ENCODE data around the gene MS4A6E.
A peak's percentile ranks its signal among the peaks of the same experiment; 100 is the strongest.
"Not testable (repeated sequence)": the region's sequence is repeated elsewhere in the genome, so short reads cannot be mapped to it uniquely, and the experiment has no call there.

The MS4A6E gene

GRCh38 chr11:60326955-60327354 is at the start of gene MS4A6E:
MS4A6E (plus strand) TSS chr11:60327255; CDS start chr11:60334896, 7,641 bp downstream.
- H3K36me3 Mint-ChIP-seq (ENCODE audit: low read depth), result no peaks in the 10 kb centered on the region
- no peak within 1 kb of the TSS for H3K27ac Mint-ChIP-seq
- no peak within 1 kb of the TSS for H3K4me3 Mint-ChIP-seq
- peaks cover 12% of the 10 kb centered on the region for H3K9me3 Mint-ChIP-seq
- no peaks in the 10 kb centered on the region for H3K4me1 Mint-ChIP-seq
- no peaks in the 10 kb centered on the region for H3K27me3 Mint-ChIP-seq (ENCODE audit: low read depth)
- no peak for TF ChIP-seq CTCF (IDR thresholded peaks at IDR 0.05; ENCODE audit: unreplicated experiment in 3 of 3)

GRCh38 chr11:60280412-60280811 is 46.6 kb upstream of the MS4A6E start, which contains the start of gene MS4A4A:
MS4A4A (plus strand) TSS chr11:60280666; CDS start chr11:60280676, 10 bp downstream.
- H3K36me3 Mint-ChIP-seq (ENCODE audit: low read depth), result no peaks in the 10 kb centered on the region
- H3K9me3 Mint-ChIP-seq, result no peaks in the 10 kb centered on the region
- no peaks in the 10 kb centered on the region for H3K27me3 Mint-ChIP-seq (ENCODE audit: low read depth)
- TF ChIP-seq CTCF (IDR thresholded peaks at IDR 0.05; ENCODE audit: unreplicated experiment in 3 of 3), result no peak
- no peak within 1 kb of the TSS for H3K27ac Mint-ChIP-seq
- no peaks in the 10 kb centered on the region for H3K4me1 Mint-ChIP-seq
- H3K4me3 Mint-ChIP-seq, result no peak within 1 kb of the TSS

- no peak overlapping the region for H3K4me3 Mint-ChIP-seq
- H3K4me1 Mint-ChIP-seq, result no peaks in the 10 kb centered on the region
- no peaks in the 10 kb centered on the region for H3K9me3 Mint-ChIP-seq
- H3K36me3 Mint-ChIP-seq (ENCODE audit: low read depth), result no peaks in the 10 kb centered on the region
- no peak for TF ChIP-seq CTCF (IDR thresholded peaks at IDR 0.05; ENCODE audit: unreplicated experiment in 3 of 3)
- no peaks in the 10 kb centered on the region for H3K27me3 Mint-ChIP-seq (ENCODE audit: low read depth)
- no peak overlapping the region for H3K27ac Mint-ChIP-seq
Measured at GRCh38 chr11:60281485-60281884, 45.6 kb upstream of the MS4A6E start.

GRCh38 chr11:60282286-60282685 is 44.8 kb upstream of the MS4A6E start:
- H3K4me3 Mint-ChIP-seq, result no peak overlapping the region
- H3K27me3 Mint-ChIP-seq (ENCODE audit: low read depth), result no peaks in the 10 kb centered on the region
- no peak for TF ChIP-seq CTCF (IDR thresholded peaks at IDR 0.05; ENCODE audit: unreplicated experiment in 3 of 3)
- no peaks in the 10 kb centered on the region for H3K9me3 Mint-ChIP-seq
- no peaks in the 10 kb centered on the region for H3K4me1 Mint-ChIP-seq
- H3K36me3 Mint-ChIP-seq (ENCODE audit: low read depth), result no peaks in the 10 kb centered on the region
- no peak overlapping the region for H3K27ac Mint-ChIP-seq

GRCh38 chr11:60285411-60286126 is 41.5 kb upstream of the MS4A6E start:
- not testable (repeated sequence) for H3K4me3 Mint-ChIP-seq; H3K36me3 Mint-ChIP-seq (ENCODE audit: low read depth); H3K9me3 Mint-ChIP-seq; H3K27me3 Mint-ChIP-seq (ENCODE audit: low read depth); H3K4me1 Mint-ChIP-seq
- H3K27ac Mint-ChIP-seq, result peak overlapping the region in 1 of 3 experiments; percentile 5

- Mint-ChIP-seq H3K36me3 (ENCODE audit: low read depth) (no peaks in the 10 kb centered on the region), H3K27ac (no peak overlapping the region), H3K4me3 (no peak overlapping the region), H3K4me1 (no peaks in the 10 kb centered on the region), H3K9me3 (peaks cover 6% of the 10 kb centered on the region), H3K27me3 (ENCODE audit: low read depth) (peaks cover 7% of the 10 kb centered on the region)
- TF ChIP-seq CTCF (IDR thresholded peaks at IDR 0.05; ENCODE audit: unreplicated experiment in 3 of 3), result no peak
Measured at GRCh38 chr11:60288531-60288930, 38.5 kb upstream of the MS4A6E start.
